Hypothalamus (tissue), 51 donors: ENCODE measurements around the gene TAF9B.
"Not testable (repeated sequence)": the region's sequence is repeated elsewhere in the genome, so short reads cannot be mapped to it uniquely, and the experiment has no call there.

ENCODE experiments used
- DNase-seq, 51 donors: peaks; one replicate each; lab custom pipeline; 2025; lab: John Stamatoyannopoulos, UW

The TAF9B gene

DNA sequence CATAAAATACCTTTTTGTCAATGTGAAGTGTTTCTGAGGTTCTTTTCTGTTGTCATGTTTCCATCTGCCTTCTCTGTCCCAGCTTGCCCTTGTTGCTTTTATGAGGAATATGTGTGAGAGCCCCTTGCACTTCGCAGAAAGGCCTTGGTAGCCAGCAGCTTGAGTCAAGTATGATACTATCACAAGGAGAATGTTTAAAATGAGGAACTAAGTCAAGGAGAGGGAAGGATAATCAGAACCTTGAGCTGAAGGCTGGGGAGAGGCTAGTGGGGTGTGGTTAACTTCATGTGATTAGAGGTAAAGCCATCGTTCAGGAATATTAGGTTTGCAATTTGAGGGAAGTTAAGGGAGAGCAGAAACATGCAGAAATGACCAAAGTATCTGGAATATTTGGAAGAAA, 22.7 kb downstream of the TAF9B start:
- DNase-seq, result no peak

GRCh38 chrX:78116365-78116764, 23.1 kb downstream of the TAF9B start:
- no peak for DNase-seq

DNA sequence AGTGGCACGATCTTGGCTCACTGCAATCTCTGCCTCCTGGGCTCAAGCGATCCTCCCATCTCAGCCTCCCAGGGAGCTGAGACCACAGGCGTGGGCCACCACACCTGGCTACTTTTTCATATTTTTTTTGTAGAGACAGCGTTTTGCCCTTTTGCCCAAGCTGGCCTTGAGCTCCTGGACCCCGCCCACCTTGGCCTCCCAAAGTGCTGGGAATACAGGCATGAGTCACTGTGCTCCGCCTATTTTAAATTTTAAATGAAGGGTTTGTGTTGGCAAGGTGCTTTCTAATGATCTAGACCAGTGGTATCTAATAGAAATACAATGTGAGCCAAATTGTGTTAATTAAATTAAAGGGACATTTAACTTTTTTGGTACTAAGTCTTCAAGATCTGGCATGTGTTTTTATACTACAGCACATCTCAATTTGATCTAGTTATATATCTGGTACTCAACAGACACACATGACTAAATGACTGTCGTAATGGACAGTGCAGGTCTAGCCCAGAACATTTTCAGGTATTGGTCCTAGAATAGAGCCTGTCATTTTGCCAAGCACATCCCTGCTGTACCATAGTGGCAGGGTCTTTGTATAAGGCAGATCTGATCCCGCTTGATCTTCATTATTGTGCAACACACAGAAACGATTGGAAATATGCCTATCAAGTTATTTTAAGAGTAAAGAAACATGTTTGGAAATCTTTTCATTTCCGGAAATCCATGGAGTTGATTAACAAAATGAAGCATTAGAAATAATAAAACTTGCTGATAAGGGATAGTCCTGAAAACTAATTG, 28.1 kb downstream of the TAF9B start:
- no peak for DNase-seq

DNA sequence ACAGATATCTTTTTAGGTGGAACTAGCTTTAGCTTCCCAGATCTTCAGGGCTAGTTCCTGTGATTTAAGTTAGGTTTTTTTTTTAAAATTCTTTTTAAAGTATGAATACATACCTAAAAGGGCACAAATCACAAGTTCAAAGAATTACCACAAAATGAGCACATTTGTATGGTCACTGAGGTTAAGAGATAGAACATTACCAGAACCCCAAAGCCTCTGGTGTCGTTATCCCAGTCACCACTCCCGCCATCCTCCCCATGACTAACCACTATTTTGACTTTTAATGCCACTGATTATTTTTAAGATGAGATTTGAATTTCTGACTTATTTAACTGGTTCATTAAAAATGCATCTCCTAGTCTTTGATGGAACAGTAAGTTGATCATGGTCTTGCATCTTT, 30.0 kb downstream of the TAF9B start:
- no peak for DNase-seq

DNA sequence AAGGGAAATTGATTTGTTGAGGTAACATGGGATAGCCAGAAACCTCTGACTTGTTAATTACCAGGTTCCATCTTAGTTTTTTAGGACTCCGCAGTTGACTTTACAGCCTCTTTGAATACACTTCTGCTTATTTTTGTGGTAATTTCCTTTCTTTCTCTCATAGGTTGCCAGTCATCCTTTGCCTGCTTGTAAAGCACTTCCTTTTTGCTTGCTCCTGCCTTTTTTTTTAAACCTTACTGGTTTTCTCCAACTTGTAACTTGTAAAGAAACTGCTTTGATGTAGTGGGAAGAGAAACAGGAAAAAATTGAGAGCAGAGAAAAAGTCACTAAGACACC, 32.8 kb downstream of the TAF9B start:
- DNase-seq, result no peak

- no peak for DNase-seq
Observed at GRCh38 chrX:78105944-78106650, 33.4 kb downstream of the TAF9B start.

DNA sequence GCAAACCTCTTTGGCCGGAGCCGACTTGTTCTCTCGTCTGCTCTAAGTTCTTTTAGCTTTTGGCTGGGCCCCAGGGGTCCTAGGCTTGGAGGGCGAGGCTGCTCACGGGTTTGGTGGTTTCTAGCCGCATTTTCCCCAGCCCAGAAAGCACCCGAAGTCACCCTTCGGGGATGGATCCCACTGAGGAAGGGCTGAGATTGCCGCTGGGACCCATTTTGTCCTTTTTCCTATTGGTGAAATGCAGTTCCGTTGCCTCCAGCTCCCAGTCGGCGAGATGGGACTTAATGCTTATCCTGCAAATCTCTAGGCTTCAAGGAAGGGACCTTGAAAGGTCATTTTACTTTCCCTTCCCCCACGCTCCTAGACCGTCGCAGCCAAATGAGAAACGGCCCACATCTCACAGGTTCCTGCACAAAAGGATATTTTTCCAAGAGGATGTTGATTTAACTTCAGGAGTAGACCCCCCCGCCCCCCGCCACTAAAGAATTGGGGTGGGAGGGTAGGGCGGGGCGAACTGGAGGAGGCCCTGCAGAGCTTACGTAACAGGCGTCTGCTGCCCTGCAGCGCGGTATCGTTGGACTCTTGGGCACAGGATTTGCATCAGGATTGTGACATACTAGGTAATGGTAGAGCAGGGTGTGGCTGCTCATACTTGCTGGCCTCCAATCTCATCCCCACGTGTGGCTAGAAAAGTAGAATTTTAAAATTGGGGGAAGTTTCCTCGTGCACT, 34.8 kb downstream of the TAF9B start:
- DNase-seq, result peak in 36 of 51 donors; percentile 0 to 47 (median 5)

- DNase-seq, result peak; percentile 23 to 94 (median 87)
Observed at GRCh38 chrX:78103623-78104446, 35.6 kb downstream of the TAF9B start, which contains the start of gene PGK1. Gene PGK1, plus strand, starts transcription at chrX:78104248. Its CDS starts 93 bp downstream, at chrX:78104341.

DNA sequence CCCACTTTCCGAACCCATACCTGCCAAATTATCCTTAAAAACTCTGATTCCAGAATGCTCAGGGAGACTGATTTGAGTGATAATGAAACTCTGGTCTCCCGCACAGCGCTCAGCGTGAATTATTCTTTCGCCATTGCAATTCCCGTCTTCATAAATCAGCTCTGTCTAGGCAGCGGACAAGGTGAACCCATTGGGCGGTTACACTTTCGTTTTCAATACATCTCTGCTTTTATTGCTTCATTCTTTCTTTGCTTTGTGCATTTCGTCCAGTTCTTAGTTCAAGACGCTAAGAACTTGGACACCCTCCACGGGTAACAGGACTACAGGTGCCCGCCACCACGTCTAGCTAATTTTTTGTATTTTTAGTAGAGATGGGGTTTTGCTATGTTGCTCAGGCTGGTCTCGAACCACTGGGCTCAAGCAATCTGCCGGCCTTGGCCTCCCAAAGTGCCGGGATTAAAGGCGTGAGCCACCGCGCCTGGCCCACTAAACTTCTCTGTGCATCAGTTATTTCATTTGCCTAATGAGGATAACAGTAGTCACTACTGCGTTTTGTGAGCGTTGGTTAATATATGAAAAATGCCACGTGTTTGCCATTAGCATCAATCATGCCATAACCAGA, 36.3 kb downstream of the TAF9B start:
- no peak for DNase-seq

- DNase-seq, result no peak
Observed at GRCh38 chrX:78102091-78102490, 37.4 kb downstream of the TAF9B start.

- DNase-seq, result no peak
Observed at GRCh38 chrX:78098108-78098507, 41.3 kb downstream of the TAF9B start.

GRCh38 chrX:78092296-78092695, 47.2 kb downstream of the TAF9B start:
- DNase-seq, result no peak

DNA sequence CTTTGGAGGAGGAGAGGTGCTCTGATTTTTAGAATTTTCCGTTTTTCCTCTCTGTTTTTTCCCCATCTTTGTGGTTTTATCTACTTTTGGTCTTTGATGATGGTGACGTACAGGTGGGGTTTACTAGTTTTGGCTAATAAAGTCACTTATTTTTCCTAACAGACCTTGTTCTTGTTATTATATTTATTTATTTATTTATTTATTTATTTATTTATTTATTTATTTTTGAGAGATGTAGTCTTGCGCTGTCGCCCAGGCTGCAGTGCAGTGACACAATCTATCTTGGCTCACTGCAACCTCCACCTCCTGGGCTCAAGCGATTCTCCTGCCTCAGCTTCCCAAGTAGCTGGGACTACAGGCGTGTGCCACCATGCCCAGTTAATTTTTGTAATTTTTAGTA, 58.0 kb downstream of the TAF9B start:
- not testable (repeated sequence) for DNase-seq
